ENCODE data around the gene DENND1C. TPM values are rescaled to one million over a fixed set of nuclear protein-coding genes. Genes with fewer than 3 reads are reported as not detected.

The DENND1C gene
- total RNA-seq, 1 experiment from 2014 or later = not detected

GRCh38 chr19:6464070-6464873, 17.3 kb downstream of the DENND1C start, which contains the start of gene CRB3:
Gene CRB3 (plus strand): TSS chr19:6464271. CDS start chr19:6464702, 431 bp downstream.
- ChIA-PET CTCF (no interaction called here), POLR2A (ENCODE audit: unreplicated experiment) (no interaction called here)
- Histone ChIP-seq H3K4me3 (peak within 1 kb of the TSS; percentile 75), H3F3A (ENCODE audit: insufficient read depth, low read depth) (peaks cover 7% of the 10 kb centered on the region; the same call in 1 of the 2 replicates), H3K9me2 (ENCODE audit: insufficient read depth) (no peaks in the 10 kb centered on the region), H4K20me1 (ENCODE audit: insufficient read depth) (no peaks in the 10 kb centered on the region), H2AFZ (peak within 1 kb of the TSS; percentile 82), H3K9me3 (ENCODE audit: insufficient read depth, low read depth) (no peaks in the 10 kb centered on the region), H3K79me2 (ENCODE audit: low read depth) (peaks cover 15% of the 10 kb centered on the region), H3K4me1 (replicated peaks; ENCODE audit: insufficient read depth) (peaks cover 5% of the 10 kb centered on the region), H3K4me2 (peak within 1 kb of the TSS; percentile 81), H3K36me3 (ENCODE audit: low read depth) (no peaks in the 10 kb centered on the region), H3K27me3 (ENCODE audit: insufficient read depth, low read depth) (no peaks in the 10 kb centered on the region), H3K27ac (0 out of 2 replicates have a peak within 1 kb of the TSS, but pooled peaks have one; percentile 22)
- TSS peak; percentile 39 for BruUV-seq (replicated peaks)
- DNase-seq = peak; percentile 78 to 86
- intact Hi-C loops (cut with micrococcal nuclease; ENCODE audit: unreplicated experiment) = loop anchor here (5.0 kb wide), 3 partner anchors 42 to 398 kb away; partner anchors contain the start of genes GPR108, KHSRP and TRIP10
- no peak for TF ChIP-seq EZH2 (IDR thresholded peaks at IDR 0.05; ENCODE audit: low read depth)
- TF ChIP-seq CTCF (conservative IDR thresholded peaks at IDR 0.05) = no peak

GRCh38 chr19:6460099-6460884, 21.3 kb downstream of the DENND1C start:
- Histone ChIP-seq H3K79me2 (ENCODE audit: low read depth) (peaks cover 9% of the 10 kb centered on the region), H4K20me1 (ENCODE audit: insufficient read depth) (no peaks in the 10 kb centered on the region), H3K36me3 (ENCODE audit: low read depth) (no peaks in the 10 kb centered on the region), H3F3A (ENCODE audit: insufficient read depth, low read depth) (peaks cover 7% of the 10 kb centered on the region; the same call in 1 of the 2 replicates), H3K4me1 (replicated peaks; ENCODE audit: insufficient read depth) (peaks cover 2% of the 10 kb centered on the region), H3K9me2 (ENCODE audit: insufficient read depth) (no peaks in the 10 kb centered on the region), H3K4me3 (peak overlapping the region; percentile 68), H3K27me3 (ENCODE audit: insufficient read depth, low read depth) (no peaks in the 10 kb centered on the region), H3K27ac (peak overlapping the region; percentile 88), H3K9me3 (ENCODE audit: insufficient read depth, low read depth) (no peaks in the 10 kb centered on the region), H3K4me2 (peak overlapping the region; percentile 77), H2AFZ (peak overlapping the region; percentile 90)
- no TSS peak for BruUV-seq (replicated peaks)
- intact Hi-C loops (cut with micrococcal nuclease; ENCODE audit: unreplicated experiment) = loop anchor here (5.0 kb wide), 3 partner anchors 38 to 402 kb away; partner anchors contain the start of genes GPR108, KHSRP and TRIP10
- peak; percentile 63 for TF ChIP-seq CTCF (conservative IDR thresholded peaks at IDR 0.05)
- TF ChIP-seq EZH2 (IDR thresholded peaks at IDR 0.05; ENCODE audit: low read depth) = no peak
- peak; percentile 93 to 94 for DNase-seq
- ChIA-PET CTCF (no interaction called here), POLR2A (ENCODE audit: unreplicated experiment) (interaction anchor here (0.7 kb wide), 1 partner anchor 103 kb away, joined by 3 read pairs; no protein-coding TSS in a partner anchor)

Measured in PC-9 (cell line).